ENCODE results near the gene SYNJ2.

DNA sequence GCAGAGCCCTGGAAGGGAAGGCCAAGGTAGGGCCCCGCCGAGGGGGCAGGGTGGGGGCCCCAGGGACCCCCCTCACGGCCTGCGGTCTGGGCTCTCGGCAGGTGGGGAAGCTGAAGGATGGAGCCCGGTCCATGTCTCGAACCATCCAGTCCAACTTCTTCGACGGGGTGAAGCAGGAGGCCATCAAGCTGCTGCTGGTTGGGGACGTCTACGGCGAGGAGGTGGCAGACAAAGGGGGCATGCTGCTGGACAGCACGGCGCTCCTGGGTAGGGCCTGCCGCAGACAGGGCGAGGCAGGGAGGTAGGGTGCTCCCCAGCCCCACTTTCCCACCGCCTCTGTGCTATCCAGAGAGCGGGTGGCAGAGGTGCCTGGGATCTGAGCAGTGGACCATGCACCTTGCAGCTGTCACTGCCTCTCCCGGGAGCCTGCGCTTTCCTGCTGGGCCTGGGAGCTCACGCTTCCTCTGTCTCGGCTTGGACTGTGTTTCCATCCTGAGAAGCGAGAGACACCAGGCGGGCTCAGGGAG, 83.1 kb downstream of the SYNJ2 start:
- TF ChIP-seq SPI1 (IDR thresholded peaks at IDR 0.05; ENCODE audit: low read depth, low read length), result no peak
- TF ChIP-seq POLR2A (IDR thresholded peaks at IDR 0.05; ENCODE audit: low read depth, low read length), result no peak
- TF ChIP-seq POLR2AphosphoS5 (IDR thresholded peaks at IDR 0.05; ENCODE audit: low read depth, low read length), result no peak

Measured in GM12891 (cell line).